Common myeloid progenitor, CD34-positive (primary cell): ENCODE results near the gene EVC.

ENCODE experiments used
- CTCF ChIA-PET: fragments of 350-600 bp; sonication (Branson Sonifier 250); formaldehyde crosslinking; loops from one replicate; lab custom pipeline; 2021; ENCODE audit warnings: antibody characterized with exemption; lab: Charles Lee
- POLR2A ChIA-PET: fragments of 350-600 bp; sonication (Branson Sonifier 250); formaldehyde crosslinking; loops from one replicate; lab custom pipeline; 2021; ENCODE audit warnings: antibody characterized with exemption; lab: Charles Lee
- DNase-seq, 3 donors: peaks; one replicate each; pipeline versions ENCODE4 v3.0.0 to v3.0.0-alpha.2; 2013
- H3K27ac ChIP-seq, 2 experiments: 1 replicate in 1 of 2; 2 replicates in 1 of 2; pipeline ENCODE4 v1.7.0; 2013; ENCODE audit warnings: inconsistent platforms in 2 of 2, low read length in 2 of 2, mild to moderate bottlenecking in 2 of 2, low read depth in 1 of 2, moderate library complexity in 1 of 2; ENCODE audit not compliant: severe bottlenecking in 2 of 2, insufficient read depth in 1 of 2, poor library complexity in 1 of 2
- H3K27me3 ChIP-seq, 5 experiments: replicated peaks in 2 of 5; 1 replicate in 3 of 5; 2 replicates in 2 of 5; pipeline versions ENCODE4 v1.6.1 to v1.7.0; 2013; ENCODE audit warnings: low read length in 4 of 5, mild to moderate bottlenecking in 2 of 5, moderate library complexity in 2 of 5, inconsistent platforms in 1 of 5; ENCODE audit not compliant: insufficient read depth in 5 of 5, control insufficient read depth in 4 of 5
- H3K36me3 ChIP-seq, 4 experiments: 1 replicate in 2 of 4; 2 replicates in 2 of 4; pipeline versions ENCODE4 v1.6.1 to v1.7.0; 2013; ENCODE audit warnings: low read length in 3 of 4, control low read depth in 1 of 4, mild to moderate bottlenecking in 1 of 4; ENCODE audit not compliant: control insufficient read depth in 4 of 4, insufficient read depth in 4 of 4
- H3K4me1 ChIP-seq, 4 experiments: 1 replicate in 3 of 4; 2 replicates in 1 of 4; pipeline versions ENCODE4 v1.6.1 to v1.7.1; 2013; ENCODE audit warnings: low read length in 3 of 4, mild to moderate bottlenecking in 3 of 4, control low read depth in 1 of 4, inconsistent platforms in 1 of 4, moderate library complexity in 1 of 4; ENCODE audit not compliant: control insufficient read depth in 4 of 4, insufficient read depth in 4 of 4; ENCODE audit errors: control extremely low read depth in 1 of 4
- H3K4me3 ChIP-seq, 7 experiments: 1 replicate in 4 of 7; 2 replicates in 3 of 7; pipeline versions ENCODE4 v1.5.1 to v1.7.0; 2013; ENCODE audit warnings: mild to moderate bottlenecking in 7 of 7, low read length in 6 of 7, moderate library complexity in 6 of 7, inconsistent platforms in 2 of 7, low read depth in 2 of 7, control low read depth in 1 of 7; ENCODE audit not compliant: insufficient read depth in 4 of 7, control insufficient read depth in 1 of 7; ENCODE audit errors: extremely low read depth in 1 of 7
- H3K9me3 ChIP-seq, 5 experiments: 1 replicate in 4 of 5; 2 replicates in 1 of 5; pipeline versions ENCODE4 v1.6.1 to v1.7.1; 2013; ENCODE audit warnings: low read length in 4 of 5, mild to moderate bottlenecking in 2 of 5, inconsistent platforms in 1 of 5, low read depth in 1 of 5, moderate library complexity in 1 of 5; ENCODE audit not compliant: control insufficient read depth in 4 of 5, insufficient read depth in 2 of 5; ENCODE audit errors: control extremely low read depth in 1 of 5
- WGBS: methylation state at CpG from one replicate; pipeline ENCODE4 v1.1.5; 2013; ENCODE audit not compliant: insufficient coverage; 5-methylcytosine and 5-hydroxymethylcytosine counted together

Gene EVC

GRCh38 chr4:5683566-5683965 lies 27.4 kb upstream of the EVC start:
- Histone ChIP-seq H3K4me3 (no peak overlapping the region), H3K9me3 (peaks cover 0 to 6% (median 3%) of the 10 kb centered on the region in 5 experiments), H3K4me1 (no peaks in the 10 kb centered on the region), H3K27me3 (no peaks in the 10 kb centered on the region), H3K36me3 (peaks cover 0 to 27% (median 0%) of the 10 kb centered on the region in 4 experiments), H3K27ac (no peak overlapping the region)
- ChIA-PET CTCF (no interaction called here), POLR2A (no interaction called here)
- no peak for DNase-seq
- 84% methylated on average over 7 of the region's 10 CpGs for WGBS

GRCh38 chr4:5685296-5685695 lies 25.7 kb upstream of the EVC start:
- ChIA-PET POLR2A (no interaction called here), CTCF (no interaction called here)
- DNase-seq, result no peak
- H3K27me3 ChIP-seq, result no peaks in the 10 kb centered on the region
- WGBS, result 98% methylated on average over 7 of the region's 9 CpGs
- H3K9me3 ChIP-seq, result peaks cover 0 to 6% (median 3%) of the 10 kb centered on the region in 5 experiments
- H3K4me1 ChIP-seq, result no peaks in the 10 kb centered on the region
- no peak overlapping the region for H3K4me3 ChIP-seq
- no peak overlapping the region for H3K27ac ChIP-seq
- peaks cover 0 to 36% (median 0%) of the 10 kb centered on the region in 4 experiments for H3K36me3 ChIP-seq

DNA sequence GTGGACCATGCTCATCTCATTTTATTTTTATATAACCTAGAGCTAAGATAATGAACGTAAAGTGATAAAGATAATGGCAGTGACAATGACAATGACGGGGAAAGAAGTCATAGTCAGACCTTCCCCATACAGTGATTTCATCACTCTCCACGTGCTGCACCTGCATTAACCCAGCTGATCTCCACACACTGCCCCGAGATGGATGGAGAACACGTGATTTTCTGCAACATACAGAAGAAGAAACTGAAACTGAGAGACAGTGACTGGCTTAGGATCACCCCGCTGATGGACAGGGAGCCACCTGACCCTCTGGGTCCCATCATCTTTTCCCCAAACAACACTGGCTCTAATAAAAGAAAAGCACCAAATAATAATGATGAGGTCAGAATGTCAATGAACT lies 24.7 kb upstream of the EVC start:
- peaks cover 0 to 28% (median 0%) of the 10 kb centered on the region in 4 experiments for H3K36me3 ChIP-seq
- H3K4me3 ChIP-seq, result no peak overlapping the region
- H3K27me3 ChIP-seq, result no peaks in the 10 kb centered on the region
- H3K9me3 ChIP-seq, result peaks cover 0 to 6% (median 3%) of the 10 kb centered on the region in 5 experiments
- ChIA-PET POLR2A (no interaction called here), CTCF (no interaction called here)
- H3K4me1 ChIP-seq, result no peaks in the 10 kb centered on the region
- no peak overlapping the region for H3K27ac ChIP-seq
- DNase-seq, result no peak
- WGBS, result 93% methylated on average over 3 of the region's 6 CpGs

DNA sequence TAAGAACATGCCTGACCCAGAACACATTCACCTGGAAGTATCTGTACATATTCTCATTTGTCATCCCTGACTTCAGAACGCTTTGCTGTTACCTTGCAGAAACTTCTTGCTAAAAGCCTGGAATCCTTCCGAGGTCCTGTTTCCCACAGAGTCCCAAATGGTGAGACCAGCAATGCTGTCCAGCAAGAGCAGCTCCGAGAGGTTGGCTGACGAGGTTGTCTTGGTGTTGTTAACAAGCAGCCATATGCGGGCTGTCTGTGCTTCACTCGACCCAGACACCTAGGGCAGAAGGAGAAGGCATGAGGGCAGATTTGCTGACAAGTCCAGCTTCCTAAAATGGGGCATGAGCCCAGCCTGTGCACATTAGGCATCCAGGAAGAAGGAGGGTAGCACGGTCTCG lies 21.9 kb upstream of the EVC start:
- H3K36me3 ChIP-seq, result peaks cover 0 to 37% (median 0%) of the 10 kb centered on the region in 4 experiments
- no peak overlapping the region for H3K4me3 ChIP-seq
- H3K27ac ChIP-seq, result no peak overlapping the region
- H3K4me1 ChIP-seq, result no peaks in the 10 kb centered on the region
- CTCF ChIA-PET, result no interaction called here
- peaks cover 0 to 6% (median 3%) of the 10 kb centered on the region in 5 experiments for H3K9me3 ChIP-seq
- H3K27me3 ChIP-seq, result no peaks in the 10 kb centered on the region
- POLR2A ChIA-PET, result no interaction called here
- no peak for DNase-seq
- 100% methylated on average over 7 of the region's 8 CpGs for WGBS

DNA sequence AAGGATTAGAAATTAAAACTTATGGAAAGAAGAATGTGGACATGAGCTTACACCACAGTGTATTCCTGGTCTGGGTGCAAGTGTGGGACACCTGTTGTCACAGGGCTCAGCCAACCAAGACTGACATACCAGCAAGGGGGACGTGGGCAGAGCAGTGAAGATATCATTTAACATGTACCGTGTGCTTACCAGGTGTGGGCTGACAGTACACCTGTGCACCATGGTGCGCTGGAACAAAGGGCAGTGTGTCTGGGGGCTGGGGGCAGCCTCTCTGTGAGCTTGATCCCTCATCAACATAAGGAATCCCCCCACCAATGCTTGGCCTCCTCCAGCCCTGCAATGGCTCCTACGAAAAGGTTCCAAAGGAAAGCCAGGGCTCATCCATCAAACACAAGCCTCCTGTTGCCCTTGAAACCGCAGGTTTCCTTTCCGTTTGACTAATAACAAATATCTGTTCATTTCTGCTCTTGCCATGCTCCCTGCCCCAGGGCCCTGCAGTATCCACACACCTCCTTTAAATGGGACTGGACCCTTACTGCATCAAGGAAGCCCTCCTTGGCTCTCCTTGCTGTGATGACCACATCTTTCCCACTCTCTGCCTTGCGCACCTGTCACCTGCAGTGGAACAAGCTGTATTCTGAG lies 19.4 kb upstream of the EVC start:
- ChIA-PET POLR2A (no interaction called here), CTCF (no interaction called here)
- peaks cover 0 to 28% (median 0%) of the 10 kb centered on the region in 4 experiments for H3K36me3 ChIP-seq
- H3K9me3 ChIP-seq, result no peaks in the 10 kb centered on the region
- H3K4me1 ChIP-seq, result no peaks in the 10 kb centered on the region
- DNase-seq, result no peak
- H3K27ac ChIP-seq, result no peak overlapping the region
- no peaks in the 10 kb centered on the region for H3K27me3 ChIP-seq
- no peak overlapping the region for H3K4me3 ChIP-seq
- WGBS, result 98% methylated on average over 6 of the region's 7 CpGs

DNA sequence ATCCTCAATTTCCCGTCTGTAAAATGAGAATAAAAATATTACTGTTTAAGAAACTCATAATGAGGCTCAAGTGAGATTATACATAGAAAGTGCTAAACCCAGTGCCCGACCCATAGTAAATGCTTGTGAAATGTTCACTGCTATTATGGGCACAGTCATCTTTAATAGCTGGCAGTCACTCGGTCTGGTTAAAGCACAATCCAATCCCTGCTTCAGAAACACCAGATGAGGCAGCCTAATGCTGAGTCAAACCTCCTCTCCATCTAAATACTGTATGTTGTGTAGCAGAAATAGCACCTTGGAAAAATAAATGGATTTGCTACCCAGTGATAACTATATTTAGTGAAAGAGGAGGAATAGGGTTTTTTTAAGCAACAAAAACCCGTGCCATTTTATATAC lies 17.1 kb upstream of the EVC start:
- WGBS, result 100% methylated on average over 1 of the region's 4 CpGs
- no peaks in the 10 kb centered on the region for H3K27me3 ChIP-seq
- ChIA-PET POLR2A (no interaction called here), CTCF (no interaction called here)
- H3K36me3 ChIP-seq, result peaks cover 0 to 24% (median 0%) of the 10 kb centered on the region in 4 experiments
- no peak overlapping the region for H3K27ac ChIP-seq
- DNase-seq, result no peak
- no peaks in the 10 kb centered on the region for H3K9me3 ChIP-seq
- H3K4me3 ChIP-seq, result no peak overlapping the region
- no peaks in the 10 kb centered on the region for H3K4me1 ChIP-seq

DNA sequence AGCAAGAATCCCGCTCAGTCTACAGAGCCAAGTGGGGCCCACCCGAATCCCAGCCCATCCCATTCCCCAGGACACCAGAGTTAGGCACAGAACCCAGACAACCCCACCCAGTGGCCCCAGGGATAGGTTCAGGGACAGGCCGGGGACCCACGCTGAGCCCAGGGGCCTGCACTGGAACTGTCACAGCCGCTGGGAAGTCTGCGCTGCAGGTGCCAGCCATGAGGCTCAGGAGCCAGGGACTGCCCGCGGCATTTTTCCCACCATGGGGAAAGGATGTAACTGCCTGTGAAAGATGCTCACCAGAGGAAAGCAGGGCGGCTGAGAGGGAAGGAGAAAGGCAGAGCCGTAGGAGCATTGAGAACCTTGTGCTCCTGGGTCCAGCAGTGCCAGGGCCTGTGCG lies 14.7 kb upstream of the EVC start:
- H3K4me1 ChIP-seq, result no peaks in the 10 kb centered on the region
- POLR2A ChIA-PET, result no interaction called here
- H3K27me3 ChIP-seq, result no peaks in the 10 kb centered on the region
- CTCF ChIA-PET, result no interaction called here
- H3K36me3 ChIP-seq, result peaks cover 0 to 15% (median 0%) of the 10 kb centered on the region in 4 experiments
- DNase-seq, result no peak
- H3K4me3 ChIP-seq, result no peak overlapping the region
- H3K27ac ChIP-seq, result no peak overlapping the region
- WGBS, result 98% methylated on average over 9 of the region's 11 CpGs
- H3K9me3 ChIP-seq, result peaks cover 0 to 4% (median 0%) of the 10 kb centered on the region in 5 experiments
